Thyroid gland (tissue), 4 donors: Measurements from ENCODE around the gene ERVW-1.

Source experiments
- CTCF ChIP-seq, 6 experiments: fragments of 200-600 bp in 3 of 6; fragments of 450-650 bp in 3 of 6; sonication (generic) in 3 of 6; IDR thresholded peaks; one replicate each; pipeline ENCODE4 v1.5.1; 2016 to 2019; ENCODE audit warnings: antibody characterized with exemption in 6 of 6, mild to moderate bottlenecking in 2 of 6, inconsistent platforms in 1 of 6, moderate library complexity in 1 of 6
- POLR2A ChIP-seq, 2 donors: fragments of 450-650 bp; IDR thresholded peaks; one replicate each; pipeline ENCODE4 v1.6.1; 2017; ENCODE audit warnings: antibody characterized with exemption in 2 of 2, mild to moderate bottlenecking in 2 of 2, moderate library complexity in 1 of 2

- no peak for TF ChIP-seq POLR2A (IDR thresholded peaks at IDR 0.05)
- TF ChIP-seq CTCF (IDR thresholded peaks at IDR 0.05), result no peak
Measured at GRCh38 chr7:92437956-92438491, 39.7 kb downstream of the ERVW-1 start.
